H1 (cell line): Measurements from ENCODE around the gene TMX2. TPM values are rescaled to one million over a fixed set of nuclear protein-coding genes. Genes with fewer than 3 reads are reported as not detected.

ENCODE experiments used
- ASH2L ChIP-seq: fragments of 200-600, 300-600 bp; sonication (generic); IDR thresholded peaks from one replicate; pipeline ENCODE4 v1.7.1; 2017; ENCODE audit warnings: low read length
- BCL11A ChIP-seq, 2 experiments: IDR thresholded peaks; one replicate each; pipeline ENCODE4 v1.6.1; 2011; ENCODE audit warnings: low read depth in 2 of 2, low read length in 2 of 2, mild to moderate bottlenecking in 2 of 2
- CEBPB ChIP-seq: IDR thresholded peaks from 2 replicates; pipeline ENCODE4 v1.6.1; 2012; ENCODE audit warnings: low read depth, low read length
- CHD1 ChIP-seq: IDR thresholded peaks from 2 replicates; pipeline ENCODE4 v1.6.1; 2012; ENCODE audit warnings: low read depth, low read length, improper control_type of control experiment
- EGR1 ChIP-seq: IDR thresholded peaks from 2 replicates; pipeline ENCODE4 v1.6.1; 2011; ENCODE audit warnings: low read depth, low read length, borderline replicate concordance
- EP300 ChIP-seq, 2 experiments: IDR thresholded peaks; 1 replicate in 1 of 2; 2 replicates in 1 of 2; pipeline ENCODE4 v1.6.1; 2011 to 2012; ENCODE audit warnings: low read depth in 2 of 2, low read length in 2 of 2, mild to moderate bottlenecking in 2 of 2, borderline replicate concordance in 1 of 2, inconsistent platforms in 1 of 2, moderate library complexity in 1 of 2
- HDAC2 ChIP-seq, 2 experiments: fragments of 300-600 bp in 1 of 2; sonication (generic) in 1 of 2; IDR thresholded peaks; 2 replicates each; pipeline ENCODE4 v1.6.1; 2011 to 2012; ENCODE audit warnings: low read depth in 2 of 2, low read length in 2 of 2, mild to moderate bottlenecking in 2 of 2, moderate library complexity in 2 of 2, borderline replicate concordance in 1 of 2, inconsistent platforms in 1 of 2
- KDM1A ChIP-seq: fragments of 200-600, 300-600 bp; sonication (generic); IDR thresholded peaks from 2 replicates; pipeline ENCODE4 v1.7.1; 2016; ENCODE audit warnings: mild to moderate bottlenecking, low read length, borderline replicate concordance
- NANOG ChIP-seq: IDR thresholded peaks from 2 replicates; pipeline ENCODE4 v1.6.1; 2011; ENCODE audit warnings: low read length, low read depth, mild to moderate bottlenecking, inconsistent platforms; ENCODE audit not compliant: insufficient read depth, poor library complexity, severe bottlenecking
- POLR2AphosphoS5 ChIP-seq: IDR thresholded peaks from 2 replicates; pipeline ENCODE4 v1.6.1; 2011; ENCODE audit warnings: low read depth, low read length
- RNF2 ChIP-seq: fragments of 200-900, 300-1000 bp; sonication (generic); IDR thresholded peaks from 2 replicates; pipeline ENCODE4 v1.7.1; 2016; ENCODE audit warnings: borderline replicate concordance, low read depth, mild to moderate bottlenecking, antibody characterized with exemption, low read length; ENCODE audit not compliant: poor library complexity, severe bottlenecking; ENCODE audit errors: missing control alignments
- RXRA ChIP-seq: IDR thresholded peaks from 2 replicates; pipeline ENCODE4 v1.6.1; 2011; ENCODE audit warnings: low read depth, mild to moderate bottlenecking, low read length, moderate library complexity; ENCODE audit not compliant: insufficient read depth
- TAF7 ChIP-seq: optimal IDR thresholded peaks from 2 replicates; pipeline ENCODE3; 2011; ENCODE audit warnings: low read depth, mild to moderate bottlenecking, inconsistent platforms, low read length, moderate library complexity, borderline replicate concordance
- TCF12 ChIP-seq: IDR thresholded peaks from 2 replicates; pipeline ENCODE4 v1.6.1; 2011; ENCODE audit warnings: low read depth, mild to moderate bottlenecking, low read length
- YY1 ChIP-seq: IDR thresholded peaks from 2 replicates; pipeline ENCODE4 v1.6.1; 2011; ENCODE audit warnings: low read depth, mild to moderate bottlenecking, low read length
- polyA plus RNA-seq, 7 experiments: library from polyadenylated mRNA; depleted of rRNA in 3 of 7; stranded (reverse) in 5 of 7; unstranded in 2 of 7; fragments of >200 nt in 5 of 7; fragments of 200-250 nt in 2 of 7; gene quantifications; 1 replicate in 5 of 7; 2 replicates in 1 of 7; 4 replicates in 1 of 7; pipeline versions ENCODE4 v1.2.1 to v1.2.3, GENCODE V29; 2011 to 2013; ENCODE audit warnings: missing spikeins in 2 of 7, mixed read lengths in 2 of 7
- total RNA-seq: library from RNA; stranded (reverse); fragmentation: NEBNext Ultra II Directional; extraction: Animal tissue kit (Norgen Biotek cat#: 25700); gene quantifications from 2 replicates; pipeline ENCODE4 v1.2.1, GENCODE V29; 2021
- TF ChIP-seq, protein P1 (sequence below): IDR thresholded peaks from 2 replicates; pipeline ENCODE4 v1.6.1; 2011; ENCODE audit warnings: low read length, improper control_type of control experiment

TMX2 gene
- total and polyA plus RNA-seq, 2 of the 8 experiments (the other 6 are each of a cell fraction or from before 2014, with no cell fraction given), result 70.4 to 100.0 TPM

DNA sequence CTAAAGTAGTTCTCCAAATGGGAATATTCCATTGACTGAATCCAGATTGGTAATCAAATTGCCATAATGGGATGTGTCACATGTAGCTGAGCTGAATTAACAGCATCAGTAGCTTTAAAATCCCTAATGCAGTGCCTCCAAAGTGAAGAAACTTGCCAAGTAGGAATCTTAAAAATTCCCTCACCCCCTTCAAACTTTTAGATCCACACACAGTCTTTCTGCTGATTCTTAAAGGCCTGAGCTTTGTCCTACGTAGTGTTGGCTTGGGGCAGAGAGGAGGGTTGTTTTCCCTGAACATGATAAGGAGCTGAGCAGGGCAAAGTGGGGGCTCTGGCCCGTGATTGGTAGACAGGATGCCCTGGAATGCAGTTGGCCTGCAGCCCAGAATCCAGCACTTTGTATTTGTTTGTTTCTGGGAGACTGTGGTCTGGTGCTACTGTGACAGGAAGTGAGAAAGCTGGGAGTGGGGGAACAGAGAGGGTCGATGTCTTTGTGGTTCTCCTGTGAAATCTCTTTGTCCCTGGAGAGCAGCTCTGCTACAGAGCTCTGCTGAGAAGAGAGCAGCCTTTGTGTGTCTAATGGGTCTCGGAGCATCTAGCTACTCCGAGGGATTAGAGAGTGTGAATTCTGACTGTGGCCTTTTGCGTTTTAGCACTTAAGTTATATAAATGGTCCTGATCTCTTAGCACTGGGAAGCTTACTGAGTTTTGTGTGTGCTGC lies 66.1 kb downstream of the TMX2 start (continued):
- TF ChIP-seq, protein P1, sequence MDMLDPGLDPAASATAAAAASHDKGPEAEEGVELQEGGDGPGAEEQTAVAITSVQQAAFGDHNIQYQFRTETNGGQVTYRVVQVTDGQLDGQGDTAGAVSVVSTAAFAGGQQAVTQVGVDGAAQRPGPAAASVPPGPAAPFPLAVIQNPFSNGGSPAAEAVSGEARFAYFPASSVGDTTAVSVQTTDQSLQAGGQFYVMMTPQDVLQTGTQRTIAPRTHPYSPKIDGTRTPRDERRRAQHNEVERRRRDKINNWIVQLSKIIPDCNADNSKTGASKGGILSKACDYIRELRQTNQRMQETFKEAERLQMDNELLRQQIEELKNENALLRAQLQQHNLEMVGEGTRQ, result no peak
- 0 out of 3 replicates have a peak, but pooled peaks of 1 of the 2 experiments have one; percentile 19 for TF ChIP-seq EP300 (IDR thresholded peaks at IDR 0.05; ENCODE audit: borderline replicate concordance in 1 of 2, low read depth in 2 of 2, low read length in 2 of 2)
- 0 out of 4 replicates have a peak, but pooled peaks of 1 of the 2 experiments have one; percentile 29 for TF ChIP-seq HDAC2 (IDR thresholded peaks at IDR 0.05; ENCODE audit: borderline replicate concordance in 1 of 2, low read depth in 2 of 2, low read length in 2 of 2)
- 0 out of 2 replicates have a peak, but pooled peaks have one; percentile 23 for TF ChIP-seq TCF12
- TF ChIP-seq CHD1, result no peak
- TF ChIP-seq POLR2AphosphoS5, result peak; percentile 70
- TF ChIP-seq RNF2, result no peak
- TF ChIP-seq RXRA, result no peak
- no peak for TF ChIP-seq CEBPB
- no peak for TF ChIP-seq BCL11A (IDR thresholded peaks at IDR 0.05; ENCODE audit: low read depth in 2 of 2, low read length in 2 of 2)
- TF ChIP-seq TAF7, result peak; percentile 45
- TF ChIP-seq NANOG, result no peak
- TF ChIP-seq EGR1, result no peak
- TF ChIP-seq YY1, result peak; percentile 39; the same call in 1 of the 2 replicates
- peak; percentile 63 for TF ChIP-seq ASH2L
- no peak for TF ChIP-seq KDM1A
